Activated CD8-positive, alpha-beta T cell treated with anti-CD3 and anti-CD28 coated beads for 36 hours (primary cell): ENCODE measurements around the gene MARCOL. TPM values are rescaled to one million over a fixed set of nuclear protein-coding genes. Genes with fewer than 3 reads are reported as not detected.

Experiments
- ATAC-seq: fragments of 200-7000 bp; cut with Tn5 transposase; one replicate; pipeline ENCODE4 v1.10.0; 2021; ENCODE audit warnings: mild to moderate bottlenecking, moderate library complexity
- CTCF ChIA-PET: fragments of 350-600 bp; sonication (Branson Sonifier 250); formaldehyde crosslinking; loops from one replicate; lab custom pipeline; 2021; ENCODE audit warnings: antibody characterized with exemption; lab: Charles Lee
- POLR2A ChIA-PET: fragments of 350-600 bp; sonication (Branson Sonifier 250); formaldehyde crosslinking; loops from one replicate; lab custom pipeline; 2021; ENCODE audit warnings: antibody characterized with exemption; lab: Charles Lee
- DNase-seq: peaks from one replicate; pipeline ENCODE4 v3.0.0-alpha.2; 2020
- H3K27ac Mint-ChIP-seq: one replicate; pipeline ENCODE4 v1.8.0; 2021; ENCODE audit warnings: mild to moderate bottlenecking, mixed read lengths
- H3K27me3 Mint-ChIP-seq: one replicate; pipeline ENCODE4 v1.8.0; 2021; ENCODE audit warnings: mixed read lengths
- H3K36me3 Mint-ChIP-seq: one replicate; pipeline ENCODE4 v1.8.0; 2021; ENCODE audit warnings: low read depth, mixed read lengths
- H3K4me1 Mint-ChIP-seq: one replicate; pipeline ENCODE4 v1.8.0; 2021; ENCODE audit warnings: low read depth, mixed read lengths
- H3K4me3 Mint-ChIP-seq: one replicate; pipeline ENCODE4 v1.8.0; 2021; ENCODE audit warnings: mild to moderate bottlenecking, moderate library complexity, mixed read lengths
- H3K9me3 Mint-ChIP-seq: one replicate; pipeline ENCODE4 v1.8.0; 2021; ENCODE audit warnings: mixed read lengths
- CTCF ChIP-seq: fragments of 200-600 bp; IDR thresholded peaks from one replicate; pipeline ENCODE4 v1.8.0; 2022; ENCODE audit warnings: antibody characterized with exemption, mild to moderate bottlenecking
- intact Hi-C: fragments of 100-400 bp; cut with micrococcal nuclease; formaldehyde crosslinking; loops from one replicate; pipeline ENCODE4 v1.10.0; 2022
- total RNA-seq, 2 experiments: library from RNA; stranded (reverse); gene quantifications; one replicate each; pipeline ENCODE4 v1.2.3, GENCODE V29; 2021

Gene MARCOL
- total RNA-seq, 2 experiments from 2014 or later = not detected

- ATAC-seq (no peak), DNase-seq (no peak)
- Mint-ChIP-seq H3K27ac (no peak overlapping the region), H3K9me3 (no peaks in the 10 kb centered on the region), H3K27me3 (peaks cover 6% of the 10 kb centered on the region), H3K4me1 (no peaks in the 10 kb centered on the region), H3K36me3 (no peaks in the 10 kb centered on the region), H3K4me3 (no peak overlapping the region)
- intact Hi-C loops = no loop called here
- no peak for TF ChIP-seq CTCF
- CTCF ChIA-PET = no interaction called here
- POLR2A ChIA-PET = no interaction called here
Measured at GRCh38 chr5:148229840-148230239, 8.5 kb upstream of the MARCOL start.

- ChIA-PET POLR2A (no interaction called here), CTCF (no interaction called here)
- DNase-seq = no peak
- Mint-ChIP-seq H3K27me3 (peaks cover 5% of the 10 kb centered on the region), H3K9me3 (no peaks in the 10 kb centered on the region), H3K4me3 (no peak overlapping the region), H3K4me1 (no peaks in the 10 kb centered on the region), H3K36me3 (no peaks in the 10 kb centered on the region), H3K27ac (no peak overlapping the region)
- no peak for ATAC-seq
- intact Hi-C loops = no loop called here
- TF ChIP-seq CTCF = no peak
Measured at GRCh38 chr5:148230240-148230639, 8.1 kb upstream of the MARCOL start.

GRCh38 chr5:148237785-148238417 lies 424 bp upstream of the MARCOL start:
- intact Hi-C loops = no loop called here
- POLR2A ChIA-PET = no interaction called here
- TF ChIP-seq CTCF = no peak
- H3K27ac Mint-ChIP-seq = no peak overlapping the region
- CTCF ChIA-PET = no interaction called here
- H3K4me3 Mint-ChIP-seq = no peak overlapping the region
- ATAC-seq (no peak), DNase-seq (no peak)
- H3K27me3 Mint-ChIP-seq = no peaks in the 10 kb centered on the region
- no peaks in the 10 kb centered on the region for H3K4me1 Mint-ChIP-seq
- H3K36me3 Mint-ChIP-seq = no peaks in the 10 kb centered on the region
- peaks cover 1% of the 10 kb centered on the region for H3K9me3 Mint-ChIP-seq

GRCh38 chr5:148248894-148249293 lies 10.6 kb downstream of the MARCOL start:
- ATAC-seq = no peak
- peaks cover 2% of the 10 kb centered on the region for H3K27me3 Mint-ChIP-seq
- H3K36me3 Mint-ChIP-seq = no peaks in the 10 kb centered on the region
- H3K27ac Mint-ChIP-seq = no peak overlapping the region
- H3K4me1 Mint-ChIP-seq = no peaks in the 10 kb centered on the region
- intact Hi-C loops = no loop called here
- DNase-seq = no peak
- no peak for TF ChIP-seq CTCF
- CTCF ChIA-PET = no interaction called here
- no peak overlapping the region for H3K4me3 Mint-ChIP-seq
- peaks cover 2% of the 10 kb centered on the region for H3K9me3 Mint-ChIP-seq
- POLR2A ChIA-PET = no interaction called here

- no peaks in the 10 kb centered on the region for H3K27me3 Mint-ChIP-seq
- intact Hi-C loops = no loop called here
- ATAC-seq = no peak
- peaks cover 2% of the 10 kb centered on the region for H3K36me3 Mint-ChIP-seq
- TF ChIP-seq CTCF = no peak
- no peaks in the 10 kb centered on the region for H3K4me1 Mint-ChIP-seq
- peaks cover 21% of the 10 kb centered on the region for H3K9me3 Mint-ChIP-seq
- ChIA-PET POLR2A (no interaction called here), CTCF (no interaction called here)
- H3K27ac Mint-ChIP-seq = no peak overlapping the region
- no peak for DNase-seq
- H3K4me3 Mint-ChIP-seq = no peak overlapping the region
Measured at GRCh38 chr5:148255456-148255855, 17.1 kb downstream of the MARCOL start.
